ENCODE data around the gene MEI1.

The MEI1 gene

DNA sequence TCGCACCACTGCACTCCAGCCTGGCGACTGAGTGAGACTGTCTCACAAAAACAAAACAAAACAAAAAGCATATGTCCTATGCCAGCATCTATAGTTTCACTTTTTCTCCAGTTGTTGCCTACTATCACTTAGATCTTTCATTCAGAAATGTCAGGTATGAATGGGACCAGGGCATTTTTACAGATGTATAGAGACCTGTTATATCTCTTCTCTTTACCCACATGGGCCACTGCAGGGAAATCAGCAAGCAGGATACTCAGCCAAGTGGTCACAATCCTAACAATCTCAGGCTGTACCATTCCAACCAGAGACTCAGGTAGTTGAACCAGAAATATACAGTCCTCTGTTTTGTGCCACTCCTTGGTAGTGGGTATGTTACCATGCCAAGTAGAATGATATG lies 117.6 kb downstream of the MEI1 start:
- DNase-seq (ENCODE audit: extremely low spot score) = no peak
- TF ChIP-seq, protein P1, sequence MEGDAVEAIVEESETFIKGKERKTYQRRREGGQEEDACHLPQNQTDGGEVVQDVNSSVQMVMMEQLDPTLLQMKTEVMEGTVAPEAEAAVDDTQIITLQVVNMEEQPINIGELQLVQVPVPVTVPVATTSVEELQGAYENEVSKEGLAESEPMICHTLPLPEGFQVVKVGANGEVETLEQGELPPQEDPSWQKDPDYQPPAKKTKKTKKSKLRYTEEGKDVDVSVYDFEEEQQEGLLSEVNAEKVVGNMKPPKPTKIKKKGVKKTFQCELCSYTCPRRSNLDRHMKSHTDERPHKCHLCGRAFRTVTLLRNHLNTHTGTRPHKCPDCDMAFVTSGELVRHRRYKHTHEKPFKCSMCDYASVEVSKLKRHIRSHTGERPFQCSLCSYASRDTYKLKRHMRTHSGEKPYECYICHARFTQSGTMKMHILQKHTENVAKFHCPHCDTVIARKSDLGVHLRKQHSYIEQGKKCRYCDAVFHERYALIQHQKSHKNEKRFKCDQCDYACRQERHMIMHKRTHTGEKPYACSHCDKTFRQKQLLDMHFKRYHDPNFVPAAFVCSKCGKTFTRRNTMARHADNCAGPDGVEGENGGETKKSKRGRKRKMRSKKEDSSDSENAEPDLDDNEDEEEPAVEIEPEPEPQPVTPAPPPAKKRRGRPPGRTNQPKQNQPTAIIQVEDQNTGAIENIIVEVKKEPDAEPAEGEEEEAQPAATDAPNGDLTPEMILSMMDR (IDR thresholded peaks at IDR 0.05; ENCODE audit: control extremely low read depth, extremely low read depth, low read depth, missing control alignments) = no peak
- ChIA-PET CTCF (interaction anchor here (1.7 to 3.7 kb wide), 3 partner anchors 11 to 124 kb away, joined by 4 to 14 read pairs (median 6); no protein-coding TSS in a partner anchor), POLR2A (no interaction called here)

DNA sequence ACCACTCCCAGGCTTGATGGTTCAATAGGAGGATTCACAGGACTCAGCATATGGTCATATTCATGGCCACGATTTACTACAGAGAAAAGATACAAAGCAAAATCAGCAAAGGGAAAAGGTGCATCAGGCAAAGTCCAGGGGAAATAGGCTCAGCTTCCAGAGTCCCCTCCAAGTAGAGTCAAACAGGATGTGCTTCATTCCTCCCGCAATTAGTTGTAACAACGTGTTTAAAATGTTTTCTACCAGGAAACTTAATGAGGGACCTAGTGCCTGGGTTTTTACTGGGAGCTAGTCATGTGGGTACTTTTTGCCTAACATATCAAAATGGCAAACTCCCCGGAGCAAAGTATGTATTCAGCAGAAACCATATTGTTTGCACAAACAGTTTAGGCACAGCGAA lies 118.7 kb downstream of the MEI1 start:
- CTCF ChIA-PET = interaction anchor here (1.0 to 3.7 kb wide), 4 partner anchors 10 to 129 kb away, joined by 3 to 14 read pairs (median 6); partner anchors contain the start of gene CENPM
- no peak for DNase-seq (ENCODE audit: extremely low spot score)
- POLR2A ChIA-PET = no interaction called here
- TF ChIP-seq, protein P1 (IDR thresholded peaks at IDR 0.05; ENCODE audit: control extremely low read depth, extremely low read depth, low read depth, missing control alignments) = no peak

DNA sequence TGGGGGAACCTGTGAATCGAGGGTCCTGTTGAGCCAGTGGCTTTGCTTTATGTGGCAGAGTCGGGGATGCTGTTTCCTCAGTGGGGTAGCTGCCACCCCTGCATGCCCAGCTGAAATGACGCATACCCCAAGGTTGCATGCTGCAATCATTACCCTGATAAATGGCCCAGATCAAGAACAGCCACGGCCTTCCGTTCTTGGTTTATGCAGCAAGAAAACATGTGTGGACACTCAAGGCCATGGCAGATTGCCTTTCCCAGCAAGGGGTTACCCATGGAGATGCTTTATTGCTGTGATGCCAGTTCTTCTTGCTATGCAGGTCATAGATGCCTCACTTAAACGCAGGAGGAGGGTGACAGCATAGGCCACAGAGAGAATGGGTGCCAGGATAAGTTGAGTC lies 119.3 kb downstream of the MEI1 start:
- CTCF ChIA-PET = interaction anchor here (1.0 to 3.7 kb wide), 3 partner anchors 9 to 128 kb away, joined by 3 to 14 read pairs (median 5); partner anchors contain the start of gene CENPM
- TF ChIP-seq, protein P1 (IDR thresholded peaks at IDR 0.05; ENCODE audit: control extremely low read depth, extremely low read depth, low read depth, missing control alignments) = no peak
- no peak for DNase-seq (ENCODE audit: extremely low spot score)
- POLR2A ChIA-PET = interaction anchor here (0.6 kb wide), 1 partner anchor 132 kb away, joined by 9 read pairs; no protein-coding TSS in a partner anchor

DNA sequence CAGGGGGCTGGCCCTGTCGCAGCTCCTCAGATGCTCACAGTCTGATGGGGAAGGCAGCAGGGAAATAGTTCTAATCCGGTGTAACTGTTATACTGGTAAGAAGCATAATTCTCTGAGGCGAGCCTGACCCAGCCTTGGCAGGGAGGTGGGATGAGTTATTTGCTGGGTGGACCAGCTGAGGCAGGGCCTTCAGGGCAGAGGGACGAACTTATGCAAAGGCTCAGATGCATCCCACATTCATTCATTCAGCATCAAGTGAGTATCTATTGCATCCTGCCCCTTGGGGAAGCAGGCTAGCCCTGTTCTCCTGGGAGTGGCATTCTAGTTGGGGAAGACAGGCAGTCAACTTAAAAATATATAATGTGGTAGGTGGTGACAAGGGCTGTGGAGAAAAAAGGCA lies 120.0 kb downstream of the MEI1 start:
- ChIA-PET CTCF (no interaction called here), POLR2A (no interaction called here)
- DNase-seq (ENCODE audit: extremely low spot score) = no peak
- TF ChIP-seq, protein P1 (IDR thresholded peaks at IDR 0.05; ENCODE audit: control extremely low read depth, extremely low read depth, low read depth, missing control alignments) = no peak

DNA sequence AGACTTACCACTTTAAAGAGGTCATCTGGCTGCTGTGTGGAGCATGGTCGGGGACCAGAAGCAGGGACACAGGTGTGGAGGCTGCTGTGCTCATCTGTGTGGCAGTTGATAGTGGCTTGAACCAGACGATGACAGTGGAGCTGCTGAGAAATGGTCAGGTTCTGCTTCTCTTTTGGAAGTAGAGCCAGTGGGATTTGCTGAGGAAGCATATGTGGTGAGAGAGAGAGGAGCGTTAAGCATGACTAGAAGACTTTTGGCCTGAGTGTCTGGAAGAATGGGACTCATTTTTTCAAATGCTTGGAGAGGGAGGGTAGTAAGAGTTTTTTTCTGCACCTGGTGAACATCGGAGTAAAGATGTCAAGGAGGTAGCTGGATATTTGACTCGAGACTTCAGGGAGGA lies 121.1 kb downstream of the MEI1 start:
- DNase-seq (ENCODE audit: extremely low spot score) = no peak
- POLR2A ChIA-PET = no interaction called here
- CTCF ChIA-PET = interaction anchor here (1.4 to 3.2 kb wide), 2 partner anchors 108 to 121 kb away, joined by 4 to 13 read pairs; no protein-coding TSS in a partner anchor
- TF ChIP-seq, protein P1 (IDR thresholded peaks at IDR 0.05; ENCODE audit: control extremely low read depth, extremely low read depth, low read depth, missing control alignments) = no peak

DNA sequence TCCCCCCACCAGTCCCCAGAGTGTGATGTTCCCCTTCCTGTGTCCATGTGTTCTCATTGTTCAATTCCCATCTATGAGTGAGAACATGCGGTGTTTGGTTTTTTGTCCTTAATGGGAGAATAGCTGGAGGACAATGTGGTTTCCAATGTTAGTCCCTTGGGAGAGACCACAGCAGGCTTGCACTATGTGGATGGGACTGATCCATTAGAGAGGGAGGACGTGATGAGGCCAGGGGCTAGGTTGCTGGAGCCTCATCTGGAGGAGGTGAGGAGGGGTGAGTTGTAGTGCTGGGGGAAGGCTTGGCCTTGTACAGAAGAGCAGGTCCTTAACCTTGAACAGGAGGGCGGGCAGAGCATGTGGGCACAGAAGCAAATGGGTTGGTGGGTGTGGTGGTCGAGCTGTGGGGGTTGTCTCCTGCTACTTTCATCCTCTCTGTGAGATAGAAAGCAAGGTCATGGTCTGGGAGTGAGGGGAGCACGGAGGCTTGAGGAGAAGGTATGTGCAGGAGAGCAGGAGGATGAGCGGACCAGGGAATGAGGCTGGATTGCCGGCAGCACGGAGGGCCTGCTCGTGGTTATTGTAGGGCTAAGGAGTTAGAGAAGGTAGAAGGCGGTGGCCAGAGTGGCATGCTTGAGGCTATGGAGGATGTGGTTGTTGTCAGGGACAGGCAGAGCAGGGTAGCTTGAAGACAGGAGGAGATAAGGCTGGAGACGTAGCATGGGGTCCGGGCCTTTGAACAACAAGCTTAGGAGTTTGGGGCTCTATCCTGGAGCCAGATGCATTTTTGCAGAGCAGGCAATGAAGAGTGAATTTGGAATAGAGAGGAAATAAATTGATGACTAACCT lies 122.4 kb downstream of the MEI1 start:
- TF ChIP-seq, protein P1 (IDR thresholded peaks at IDR 0.05; ENCODE audit: control extremely low read depth, extremely low read depth, low read depth, missing control alignments) = no peak
- DNase-seq (ENCODE audit: extremely low spot score) = no peak
- CTCF ChIA-PET = interaction anchor here (0.6 to 3.2 kb wide), 14 partner anchors 8 to 135 kb away, joined by 3 to 13 read pairs (median 4); partner anchors contain the start of gene CCDC134
- POLR2A ChIA-PET = interaction anchor here (1.4 kb wide), 1 partner anchor 22 kb away, joined by 4 read pairs; the partner anchor contains the start of gene CCDC134

Measured in GM10248 (cell line).